ENCODE data around the gene ABRACL.

DNA sequence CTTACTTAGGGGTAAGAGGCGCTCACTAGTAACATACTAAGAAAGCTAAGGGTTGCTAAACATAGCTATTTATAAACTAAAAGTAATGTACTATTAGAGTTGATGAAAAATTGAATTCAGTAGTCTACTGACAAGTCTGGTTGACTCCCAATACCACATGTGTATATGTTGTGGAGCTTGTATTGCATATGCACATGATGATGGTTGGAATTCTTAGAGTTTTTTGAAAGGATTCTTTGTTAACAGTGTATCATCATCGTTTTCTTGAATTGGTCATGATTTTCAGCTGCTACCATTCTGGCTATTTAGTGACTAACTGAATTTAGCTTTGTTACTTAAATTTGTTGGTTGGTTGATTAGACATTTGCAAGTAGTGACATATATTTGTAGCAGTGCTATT is 27.2 kb downstream of the ABRACL start:
- TF ChIP-seq PATZ1 (CRISPR knock-in tag; IDR thresholded peaks at IDR 0.05; ENCODE audit: borderline replicate concordance) (no peak), TSHZ2 (CRISPR knock-in tag; IDR thresholded peaks at IDR 0.05) (no peak), GLIS3 (CRISPR knock-in tag; IDR thresholded peaks at IDR 0.05) (no peak), ZFP30 (CRISPR knock-in tag; IDR thresholded peaks at IDR 0.05) (no peak), ARNTL (CRISPR knock-in tag; IDR thresholded peaks at IDR 0.05; ENCODE audit: borderline replicate concordance, low read depth) (no peak), RARB (CRISPR knock-in tag; IDR thresholded peaks at IDR 0.05) (no peak), PPARA (CRISPR knock-in tag; IDR thresholded peaks at IDR 0.05; ENCODE audit: borderline replicate concordance) (no peak), ZFP3 (CRISPR knock-in tag; IDR thresholded peaks at IDR 0.05) (no peak), ZNF8 (CRISPR knock-in tag; IDR thresholded peaks at IDR 0.05) (no peak), SNAI2 (CRISPR knock-in tag; IDR thresholded peaks at IDR 0.05) (no peak), ESRRG (CRISPR knock-in tag; IDR thresholded peaks at IDR 0.05) (no peak), TCF4 (CRISPR knock-in tag; IDR thresholded peaks at IDR 0.05; ENCODE audit: borderline replicate concordance) (no peak)
- TF ChIP-seq, protein P1, sequence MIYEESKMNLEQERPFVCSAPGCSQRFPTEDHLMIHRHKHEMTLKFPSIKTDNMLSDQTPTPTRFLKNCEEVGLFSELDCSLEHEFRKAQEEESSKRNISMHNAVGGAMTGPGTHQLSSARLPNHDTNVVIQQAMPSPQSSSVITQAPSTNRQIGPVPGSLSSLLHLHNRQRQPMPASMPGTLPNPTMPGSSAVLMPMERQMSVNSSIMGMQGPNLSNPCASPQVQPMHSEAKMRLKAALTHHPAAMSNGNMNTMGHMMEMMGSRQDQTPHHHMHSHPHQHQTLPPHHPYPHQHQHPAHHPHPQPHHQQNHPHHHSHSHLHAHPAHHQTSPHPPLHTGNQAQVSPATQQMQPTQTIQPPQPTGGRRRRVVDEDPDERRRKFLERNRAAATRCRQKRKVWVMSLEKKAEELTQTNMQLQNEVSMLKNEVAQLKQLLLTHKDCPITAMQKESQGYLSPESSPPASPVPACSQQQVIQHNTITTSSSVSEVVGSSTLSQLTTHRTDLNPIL (CRISPR knock-in tag; IDR thresholded peaks at IDR 0.05; ENCODE audit: low read depth) = no peak
